DOHH2 (cell line): Measurements from ENCODE around the gene ROCK2.

ENCODE experiments used
- CTCF ChIP-seq: fragments of 200-600 bp; sonication (generic); IDR thresholded peaks from one replicate; pipeline ENCODE4 v1.5.1; 2014; ENCODE audit warnings: antibody characterized with exemption, mild to moderate bottlenecking, low read depth, low read length; ENCODE audit not compliant: poor library complexity, severe bottlenecking
- EZH2phosphoT487 ChIP-seq: fragments of 200-600 bp; sonication (generic); IDR thresholded peaks from 2 replicates; pipeline ENCODE4 v1.6.1; 2017; ENCODE audit warnings: borderline replicate concordance, mild to moderate bottlenecking, antibody characterized with exemption, low read length, moderate library complexity, mixed read lengths

- no peak for TF ChIP-seq CTCF
- TF ChIP-seq EZH2phosphoT487: no peak
Measured at GRCh38 chr2:11220445-11220844, 124.0 kb downstream of the ROCK2 start.
